Stimulated activated effector memory CD8-positive, alpha-beta T cell treated with anti-CD3 and anti-CD28 coated beads, Interleukin-12 subunit alpha, Interleukin-12 subunit beta, amount 100 ng/mL, for 72 hours (primary cell): ENCODE data around the gene SH3RF3.

ENCODE experiments used
- ATAC-seq: fragments of 150-1000 bp; cut with Tn5 transposase; 2 replicates; pipeline ENCODE4 v1.10.0; 2021
- DNase-seq, 2 donors: peaks; one replicate each; pipeline ENCODE4 v3.0.0; 2021 to 2022; ENCODE audit warnings: low spot score in 2 of 2
- H3K27ac Mint-ChIP-seq: one replicate; pipeline ENCODE4 v1.8.0; 2022; ENCODE audit warnings: mild to moderate bottlenecking, mixed read lengths
- H3K36me3 Mint-ChIP-seq: one replicate; pipeline ENCODE4 v1.8.0; 2022; ENCODE audit warnings: mild to moderate bottlenecking, mixed read lengths
- H3K4me1 Mint-ChIP-seq: one replicate; pipeline ENCODE4 v1.8.0; 2022; ENCODE audit warnings: mixed read lengths
- H3K4me3 Mint-ChIP-seq: one replicate; pipeline ENCODE4 v1.8.0; 2022; ENCODE audit warnings: mild to moderate bottlenecking, mixed read lengths
- H3K9me3 Mint-ChIP-seq: one replicate; pipeline ENCODE4 v1.8.0; 2022; ENCODE audit warnings: mixed read lengths

The SH3RF3 gene

DNA sequence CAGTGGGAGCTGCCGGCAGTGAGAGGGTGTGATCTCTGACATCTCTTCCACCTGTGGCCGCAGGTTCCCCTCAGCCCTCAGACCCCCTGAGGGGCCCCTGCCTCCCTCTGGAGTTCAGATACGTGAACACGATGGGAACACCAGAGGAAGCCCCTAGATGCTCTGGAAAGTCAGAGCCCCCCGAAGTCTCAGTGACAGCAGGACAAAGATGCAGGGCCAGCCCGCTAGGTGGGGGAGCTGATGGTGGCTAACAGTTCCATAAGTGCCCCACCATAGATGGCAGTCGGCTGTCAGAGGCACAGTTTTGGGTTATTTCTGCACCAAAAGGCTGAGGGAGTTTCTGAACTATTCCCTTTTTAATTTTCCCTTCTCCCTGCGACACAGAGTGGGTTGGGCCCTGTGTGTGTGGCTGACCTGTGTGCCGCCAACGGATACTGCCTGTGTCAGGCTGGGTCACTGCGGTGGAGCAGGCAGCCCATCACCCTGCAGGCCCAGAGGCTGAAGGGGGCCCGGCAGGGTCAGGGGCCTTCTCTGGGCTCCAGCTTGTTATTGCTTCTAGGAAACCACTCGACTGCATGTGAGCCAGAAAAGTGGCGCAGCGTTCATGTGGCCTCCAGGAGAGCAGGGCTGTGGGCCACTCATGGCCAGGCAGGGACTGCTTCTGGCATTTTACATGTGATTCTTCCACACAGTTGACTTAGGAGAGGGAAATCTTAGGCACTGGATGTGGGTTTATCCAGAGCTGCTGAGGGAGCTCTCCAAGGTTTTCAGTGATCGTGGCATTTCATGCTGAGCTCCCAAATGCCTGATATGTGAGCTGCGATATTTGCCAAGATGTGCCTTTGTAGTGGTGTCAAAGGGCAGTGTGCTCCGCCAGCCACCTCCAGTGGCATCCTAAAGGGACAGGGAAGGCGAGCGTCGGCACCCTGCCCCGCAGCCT, 225.1 kb downstream of the SH3RF3 start:
- Mint-ChIP-seq H3K4me3 (no peak overlapping the region), H3K9me3 (peaks cover 2% of the 10 kb centered on the region), H3K4me1 (peaks cover 17% of the 10 kb centered on the region), H3K36me3 (no peaks in the 10 kb centered on the region), H3K27ac (no peak overlapping the region)
- DNase-seq = no peak
- no peak for ATAC-seq

DNA sequence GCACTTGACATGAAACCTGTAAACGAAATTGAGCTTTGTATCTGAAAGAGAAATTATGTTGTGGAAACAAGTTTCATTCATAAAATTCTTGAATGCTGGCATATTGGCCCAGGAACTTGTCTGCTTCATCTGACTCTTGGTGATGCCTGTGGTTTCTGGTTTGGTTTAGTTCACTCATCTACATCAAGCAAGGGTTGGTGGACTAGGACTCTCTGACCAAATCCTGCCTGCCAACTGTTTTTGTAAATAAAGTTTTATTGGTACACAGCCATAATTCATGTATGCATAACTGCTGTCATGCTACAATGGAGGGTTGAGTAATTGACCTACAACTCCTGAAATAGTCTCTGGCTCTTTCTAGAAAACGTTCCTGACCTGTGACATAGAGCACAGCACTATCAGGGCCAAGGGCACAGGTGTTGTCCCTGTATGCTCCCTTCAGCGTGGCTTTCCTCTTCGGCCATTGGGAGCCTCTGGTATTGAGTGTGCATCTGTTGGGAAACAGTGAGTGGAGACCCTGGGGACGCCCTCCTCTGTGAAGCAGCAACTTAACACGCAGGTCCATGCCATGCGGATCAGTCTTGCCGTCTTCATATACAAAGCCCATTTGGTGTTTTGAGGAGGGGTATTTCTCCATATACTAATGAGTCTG, 226.3 kb downstream of the SH3RF3 start:
- ATAC-seq (no peak), DNase-seq (no peak)
- peaks cover 5% of the 10 kb centered on the region for H3K4me1 Mint-ChIP-seq
- no peaks in the 10 kb centered on the region for H3K36me3 Mint-ChIP-seq
- H3K9me3 Mint-ChIP-seq = peaks cover 4% of the 10 kb centered on the region
- no peak overlapping the region for H3K4me3 Mint-ChIP-seq
- H3K27ac Mint-ChIP-seq = no peak overlapping the region

DNA sequence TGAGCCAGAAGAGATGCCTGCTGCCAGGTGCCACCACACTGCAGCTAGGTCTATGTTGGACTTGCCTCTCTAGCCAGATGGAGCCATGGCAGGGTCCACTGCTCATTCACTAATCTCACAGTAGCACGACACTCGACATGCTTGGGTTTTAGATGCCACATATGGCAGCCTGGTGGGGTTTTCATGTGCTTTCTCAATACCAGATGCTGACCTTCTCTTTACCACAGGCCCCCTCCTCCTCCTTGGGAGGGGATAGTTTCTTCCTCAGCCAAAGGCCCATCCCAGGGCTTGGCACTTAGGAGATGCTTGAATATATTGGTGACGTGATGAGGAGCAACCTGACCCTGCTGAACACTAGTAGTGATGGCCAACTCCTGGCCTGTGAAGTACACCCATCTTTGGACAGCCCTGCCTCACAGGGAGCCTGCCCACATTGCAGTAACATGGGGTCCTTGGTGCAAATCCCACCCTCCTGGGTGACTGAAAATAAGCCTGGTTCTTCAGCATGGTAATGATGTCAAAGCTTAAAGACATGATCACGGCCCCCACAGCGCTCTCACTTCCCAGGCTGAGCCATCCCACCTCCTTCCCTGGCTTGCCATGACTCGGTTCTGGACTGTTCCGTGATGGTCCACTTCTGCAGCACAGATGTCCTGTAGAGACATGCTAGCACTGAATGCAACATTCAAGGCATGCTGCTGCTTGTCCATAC, 227.5 kb downstream of the SH3RF3 start:
- Mint-ChIP-seq H3K4me3 (no peak overlapping the region), H3K27ac (no peak overlapping the region), H3K36me3 (no peaks in the 10 kb centered on the region), H3K9me3 (peaks cover 4% of the 10 kb centered on the region), H3K4me1 (no peaks in the 10 kb centered on the region)
- no peak for DNase-seq
- no peak for ATAC-seq

DNA sequence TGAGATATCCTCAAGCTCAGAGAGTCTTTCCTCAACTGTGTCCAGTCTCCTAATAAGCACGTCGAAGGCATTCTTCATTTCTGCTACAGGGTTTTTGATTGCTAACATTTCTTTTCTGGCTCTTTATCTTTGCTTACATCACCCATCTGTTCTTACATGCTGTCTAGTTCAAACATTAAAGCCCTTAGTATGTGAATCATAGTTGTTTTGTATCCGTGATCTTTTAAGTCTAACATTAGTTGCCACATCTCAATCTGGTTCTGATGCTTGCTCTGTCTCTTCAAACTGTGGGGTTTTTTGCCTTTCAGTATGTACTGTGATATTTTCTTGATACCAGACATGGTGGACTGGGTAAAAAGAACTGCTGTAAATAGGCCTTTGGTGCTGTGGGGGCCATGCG, 235.2 kb downstream of the SH3RF3 start:
- Mint-ChIP-seq H3K4me1 (no peaks in the 10 kb centered on the region), H3K9me3 (peaks cover under 1% of the 10 kb centered on the region), H3K4me3 (no peak overlapping the region), H3K36me3 (no peaks in the 10 kb centered on the region), H3K27ac (no peak overlapping the region)
- no peak for ATAC-seq
- no peak for DNase-seq

DNA sequence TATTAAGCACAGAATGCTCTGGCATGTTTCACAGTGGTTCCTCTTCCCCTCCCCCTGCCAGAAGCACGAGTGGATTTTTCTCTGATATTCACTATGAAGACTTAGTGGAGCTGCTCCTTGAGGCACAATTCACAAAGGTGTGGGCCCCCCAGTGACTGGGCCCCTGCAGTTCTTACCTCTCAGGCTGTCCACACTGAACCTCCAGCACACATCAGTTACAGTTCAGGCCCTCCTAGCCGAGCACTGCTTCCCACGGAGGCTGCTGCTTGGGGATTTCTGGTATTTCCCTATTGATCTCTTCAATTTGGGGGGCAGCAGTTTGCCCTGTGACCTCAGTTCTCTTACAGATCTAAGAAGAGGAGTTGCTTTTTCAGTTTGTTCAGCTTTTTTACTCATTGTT, 236.1 kb downstream of the SH3RF3 start:
- H3K27ac Mint-ChIP-seq = no peak overlapping the region
- H3K4me3 Mint-ChIP-seq = no peak overlapping the region
- H3K4me1 Mint-ChIP-seq = no peaks in the 10 kb centered on the region
- no peaks in the 10 kb centered on the region for H3K9me3 Mint-ChIP-seq
- no peaks in the 10 kb centered on the region for H3K36me3 Mint-ChIP-seq
- DNase-seq (no peak), ATAC-seq (no peak)

DNA sequence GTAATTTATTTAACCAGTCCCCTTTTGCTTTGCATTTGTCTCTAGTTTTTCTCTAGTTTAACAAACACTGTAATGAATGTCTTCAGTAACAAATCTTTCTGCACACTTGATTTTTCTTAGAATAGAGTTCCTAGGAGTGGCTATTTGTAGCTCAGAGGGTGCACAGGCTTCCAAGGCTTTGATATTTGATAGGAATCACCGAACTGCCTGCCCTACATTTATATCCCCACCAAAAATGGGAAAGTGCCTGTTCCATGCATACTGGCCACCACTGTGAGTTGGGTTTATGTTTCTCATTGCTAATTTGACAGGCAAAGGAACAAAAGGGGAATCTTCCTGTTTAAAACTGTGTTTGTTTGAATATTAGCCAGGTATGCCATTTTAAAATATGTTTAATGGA, 238.7 kb downstream of the SH3RF3 start:
- no peak overlapping the region for H3K4me3 Mint-ChIP-seq
- ATAC-seq (no peak), DNase-seq (no peak)
- no peaks in the 10 kb centered on the region for H3K9me3 Mint-ChIP-seq
- no peaks in the 10 kb centered on the region for H3K36me3 Mint-ChIP-seq
- H3K4me1 Mint-ChIP-seq = no peaks in the 10 kb centered on the region
- no peak overlapping the region for H3K27ac Mint-ChIP-seq

DNA sequence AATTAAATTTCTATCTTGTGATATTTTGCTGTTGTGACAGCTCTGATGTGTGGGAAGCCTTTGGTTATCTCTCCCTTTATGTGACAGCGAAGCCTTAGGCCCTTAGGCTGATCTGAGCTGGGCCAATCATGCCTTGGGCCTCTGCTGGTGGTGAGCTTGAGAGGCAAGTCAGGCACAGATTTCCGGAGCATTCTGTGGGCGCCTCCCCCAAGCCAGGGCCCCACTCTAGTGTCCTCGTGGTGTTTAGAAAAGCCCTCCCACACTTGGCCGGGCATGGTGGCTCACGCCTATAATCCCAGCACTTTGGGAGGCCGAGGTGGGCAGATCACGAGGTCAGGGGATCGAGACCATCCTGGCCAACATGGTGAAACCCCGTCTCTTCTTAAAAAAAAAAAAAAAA, 239.8 kb downstream of the SH3RF3 start:
- Mint-ChIP-seq H3K4me1 (no peaks in the 10 kb centered on the region), H3K4me3 (no peak overlapping the region), H3K27ac (no peak overlapping the region), H3K36me3 (no peaks in the 10 kb centered on the region), H3K9me3 (no peaks in the 10 kb centered on the region)
- ATAC-seq (no peak), DNase-seq (no peak)

DNA sequence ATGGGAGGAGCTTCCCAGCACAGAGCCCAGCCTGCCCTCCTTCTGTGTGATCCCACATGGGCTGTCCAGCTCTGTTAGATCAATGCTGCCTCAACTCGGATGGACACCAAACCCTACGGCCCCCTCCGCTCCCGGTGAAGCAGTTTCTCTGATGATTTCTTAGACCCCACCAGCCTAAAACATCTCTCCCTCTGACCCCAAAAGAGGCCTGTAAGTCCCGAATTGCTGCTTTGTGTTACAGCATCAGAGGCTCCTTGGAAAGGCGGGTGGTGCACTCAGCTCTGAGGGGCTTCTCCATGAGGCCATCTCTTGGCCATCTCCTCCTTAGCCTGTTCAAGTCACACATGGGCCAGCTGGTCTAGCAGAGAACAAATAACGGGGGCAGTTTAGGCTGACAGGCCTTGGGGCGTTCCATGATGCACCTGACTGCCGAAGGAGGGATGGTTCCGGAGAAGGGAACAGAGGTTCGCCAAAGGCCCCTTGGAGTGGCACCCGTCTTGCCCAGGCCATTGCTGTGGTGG, 240.7 kb downstream of the SH3RF3 start:
- H3K4me3 Mint-ChIP-seq = no peak overlapping the region
- H3K9me3 Mint-ChIP-seq = no peaks in the 10 kb centered on the region
- ATAC-seq (no peak), DNase-seq (no peak)
- H3K27ac Mint-ChIP-seq = peak overlapping the region; percentile 11
- H3K36me3 Mint-ChIP-seq = no peaks in the 10 kb centered on the region
- H3K4me1 Mint-ChIP-seq = no peaks in the 10 kb centered on the region

DNA sequence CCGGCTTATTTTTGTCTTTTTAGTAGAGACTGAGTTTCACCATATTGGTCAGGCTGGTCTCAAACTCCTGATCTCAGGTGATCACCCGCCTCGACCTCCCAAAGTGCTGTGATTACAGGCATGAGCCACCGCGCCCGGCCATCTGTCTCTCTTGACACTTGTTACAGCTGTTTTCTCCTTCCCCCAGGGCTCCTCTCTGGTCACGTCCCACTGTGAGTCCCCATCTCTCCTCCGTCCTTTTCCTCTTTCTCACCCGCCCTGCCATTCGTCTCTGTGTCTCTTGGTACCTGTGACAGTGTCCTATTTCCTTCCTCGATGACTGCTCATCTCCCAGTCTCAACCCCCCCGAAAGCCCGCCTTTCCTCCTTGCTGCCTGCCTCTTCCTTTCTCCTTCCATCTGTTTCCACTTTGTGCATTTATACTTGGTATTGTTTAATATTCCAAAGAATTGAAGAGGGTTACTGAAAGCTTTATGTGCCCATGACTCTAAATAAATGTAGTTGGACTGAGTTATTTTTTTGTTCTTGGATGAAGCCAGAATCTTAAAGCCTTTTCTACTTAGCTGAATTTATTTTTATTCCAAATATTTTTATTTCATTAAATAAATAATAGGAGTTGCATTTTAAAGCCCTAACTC, 241.5 kb downstream of the SH3RF3 start:
- no peaks in the 10 kb centered on the region for H3K4me1 Mint-ChIP-seq
- DNase-seq = no peak
- no peaks in the 10 kb centered on the region for H3K36me3 Mint-ChIP-seq

DNA sequence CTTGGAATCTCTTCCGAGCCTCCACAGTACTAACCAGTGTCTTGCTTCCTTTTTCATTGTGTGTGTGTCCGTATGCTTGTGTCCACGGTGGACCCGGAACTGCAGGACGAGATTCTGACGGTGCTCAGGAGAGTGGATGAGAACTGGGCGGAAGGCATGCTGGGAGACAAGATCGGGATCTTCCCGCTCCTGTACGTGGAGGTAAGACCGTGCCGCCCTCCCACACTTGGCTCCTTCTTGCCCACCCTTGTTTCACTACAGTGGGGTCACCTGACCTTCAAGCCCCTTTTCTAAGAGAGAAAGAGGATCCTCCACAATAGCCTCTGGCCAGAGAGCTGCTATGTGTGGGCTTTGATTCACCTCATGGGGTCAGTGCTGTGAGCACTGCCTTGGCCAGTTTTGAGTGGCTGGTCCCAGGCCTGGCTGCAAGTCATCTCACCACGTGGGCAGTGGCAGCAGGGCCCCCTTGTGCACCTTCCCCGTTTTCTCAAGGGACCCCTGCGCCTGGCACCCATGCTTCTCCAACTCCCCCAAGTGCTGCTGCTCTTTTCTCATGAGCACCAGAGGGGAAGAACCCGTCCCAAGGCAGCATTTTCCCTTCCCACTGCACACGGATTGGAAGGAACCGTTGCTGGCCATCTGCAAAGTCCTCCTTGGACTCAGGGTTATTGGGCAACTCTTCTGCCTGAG, 242.6 kb downstream of the SH3RF3 start:
- no peak for ATAC-seq
- Mint-ChIP-seq H3K9me3 (no peaks in the 10 kb centered on the region), H3K4me1 (no peaks in the 10 kb centered on the region), H3K36me3 (no peaks in the 10 kb centered on the region), H3K4me3 (no peak overlapping the region), H3K27ac (no peak overlapping the region)
- DNase-seq = no peak

More for the DNA sequence above, 241.5 kb downstream of the SH3RF3 start:
- ATAC-seq = no peak
- no peak overlapping the region for H3K4me3 Mint-ChIP-seq
- H3K9me3 Mint-ChIP-seq = no peaks in the 10 kb centered on the region
- peak overlapping the region; percentile 11 for H3K27ac Mint-ChIP-seq

DNA sequence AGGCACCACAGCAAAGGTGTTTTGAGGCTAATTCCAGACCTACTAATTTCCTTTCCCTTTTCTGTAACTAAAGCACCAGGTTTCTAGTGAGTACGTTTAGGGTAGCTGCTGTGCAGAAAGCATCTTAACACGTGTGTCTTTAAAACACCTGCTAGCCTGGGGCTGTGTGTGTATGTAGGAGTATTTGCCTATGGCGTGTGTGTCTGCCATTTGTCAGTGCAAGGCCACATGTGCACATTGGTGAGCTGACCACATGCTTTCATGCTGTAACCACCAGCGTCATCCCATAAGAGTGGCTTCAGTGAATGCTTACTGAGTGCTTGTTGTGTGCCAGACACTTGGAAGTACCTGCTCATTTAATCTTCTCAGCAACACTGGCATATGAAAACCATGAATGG, 243.2 kb downstream of the SH3RF3 start:
- no peaks in the 10 kb centered on the region for H3K4me1 Mint-ChIP-seq
- DNase-seq (no peak), ATAC-seq (no peak)
- no peak overlapping the region for H3K27ac Mint-ChIP-seq
- H3K36me3 Mint-ChIP-seq = no peaks in the 10 kb centered on the region
- no peak overlapping the region for H3K4me3 Mint-ChIP-seq
- H3K9me3 Mint-ChIP-seq = no peaks in the 10 kb centered on the region

DNA sequence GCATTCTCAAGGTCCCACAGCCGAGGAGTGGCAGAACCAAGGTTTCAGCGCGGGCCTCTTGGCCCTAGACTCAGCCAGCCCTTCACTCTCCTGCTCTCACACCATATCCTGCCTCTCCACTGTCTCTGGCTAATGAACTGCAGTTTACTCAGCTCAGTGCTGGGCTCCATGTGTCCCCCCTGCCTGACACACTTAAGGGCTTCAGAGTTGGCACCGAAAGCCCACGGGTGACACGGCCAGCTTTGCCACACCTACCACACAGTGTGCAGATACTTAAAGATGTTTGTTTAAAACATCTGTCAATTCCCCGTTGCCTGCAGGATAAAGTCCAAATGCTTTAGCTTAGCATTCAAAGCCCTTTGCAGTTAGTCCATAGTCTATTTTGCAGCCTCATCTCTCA, 243.6 kb downstream of the SH3RF3 start:
- Mint-ChIP-seq H3K9me3 (no peaks in the 10 kb centered on the region), H3K27ac (no peak overlapping the region), H3K36me3 (no peaks in the 10 kb centered on the region), H3K4me3 (no peak overlapping the region), H3K4me1 (no peaks in the 10 kb centered on the region)
- DNase-seq = no peak
- ATAC-seq = no peak

DNA sequence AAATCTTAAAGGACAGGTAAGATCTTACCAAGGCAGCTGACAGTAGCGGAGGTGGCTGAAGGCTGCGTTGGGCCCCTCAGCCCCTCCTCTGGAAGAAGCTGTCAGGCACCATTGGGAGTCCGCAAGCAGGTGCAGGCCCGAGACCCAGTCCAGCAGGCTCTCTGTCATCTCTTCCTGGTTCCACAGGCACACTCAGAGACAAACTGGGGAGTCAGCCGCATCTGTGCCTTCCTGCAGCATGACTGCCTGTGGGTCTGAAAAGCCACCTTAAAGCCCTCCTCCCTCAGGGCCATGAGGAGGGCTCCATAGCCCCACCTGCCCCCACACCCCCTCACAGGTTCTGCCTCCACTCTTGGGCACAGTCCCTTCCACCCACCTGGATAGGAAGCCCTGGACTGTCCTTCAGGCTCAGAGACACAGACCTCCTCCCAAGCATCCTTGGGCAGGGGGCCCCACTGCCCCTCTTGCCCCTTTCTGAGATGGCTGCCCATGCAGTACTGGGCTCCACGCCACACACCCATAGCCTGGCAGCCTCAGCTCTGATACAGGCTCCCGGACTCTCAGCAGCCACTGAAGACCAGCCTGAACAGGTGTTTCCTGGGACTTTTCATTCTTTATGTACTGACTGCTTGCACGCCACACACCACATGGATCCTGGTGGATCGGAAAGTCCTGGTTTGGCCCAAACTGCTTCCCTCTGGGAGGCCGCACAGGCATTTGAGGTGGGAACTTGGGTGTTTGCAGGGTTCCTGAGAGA, 245.0 kb downstream of the SH3RF3 start:
- Mint-ChIP-seq H3K27ac (no peak overlapping the region), H3K4me3 (no peak overlapping the region), H3K36me3 (no peaks in the 10 kb centered on the region), H3K4me1 (no peaks in the 10 kb centered on the region), H3K9me3 (no peaks in the 10 kb centered on the region)
- no peak for ATAC-seq
- DNase-seq = no peak

DNA sequence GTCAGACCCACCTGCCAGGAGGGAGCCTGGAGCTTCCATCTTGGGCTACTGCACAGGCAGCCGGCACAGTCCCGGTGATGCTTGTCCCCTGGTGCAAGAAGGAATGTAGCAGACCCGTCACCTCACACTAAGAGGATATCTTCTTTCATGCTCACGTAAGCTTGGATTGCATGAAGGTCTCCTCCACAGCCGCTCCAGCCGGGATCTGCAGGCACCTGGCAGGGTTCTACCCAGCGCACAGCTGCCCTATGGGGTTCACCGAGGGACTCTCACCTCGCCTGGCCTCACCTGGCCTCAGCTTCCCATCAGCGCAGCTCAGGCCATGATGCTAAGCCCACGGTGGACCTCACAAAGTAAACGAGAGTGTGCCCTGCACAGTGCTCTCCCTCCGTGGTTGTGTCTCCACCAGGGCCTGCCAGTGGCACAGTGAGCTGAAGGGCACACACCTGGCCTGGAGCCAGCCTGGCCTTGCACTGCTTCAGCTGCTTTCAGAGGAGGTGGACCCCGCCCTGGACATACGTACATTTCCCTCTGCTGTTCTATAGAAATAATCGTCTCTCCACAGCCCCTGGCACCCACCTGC, 245.6 kb downstream of the SH3RF3 start:
- ATAC-seq = peak; percentile 4
- no peak for DNase-seq
- no peaks in the 10 kb centered on the region for H3K36me3 Mint-ChIP-seq
- no peak overlapping the region for H3K4me3 Mint-ChIP-seq
- H3K9me3 Mint-ChIP-seq = no peaks in the 10 kb centered on the region
- no peaks in the 10 kb centered on the region for H3K4me1 Mint-ChIP-seq
- no peak overlapping the region for H3K27ac Mint-ChIP-seq
